Fibroblast of skin of back (primary cell): ENCODE data around the gene MTERF4.

Experiments used
- DNase-seq: peaks from one replicate; pipeline ENCODE4 v3.0.0-alpha.2; 2013

Gene MTERF4

DNA sequence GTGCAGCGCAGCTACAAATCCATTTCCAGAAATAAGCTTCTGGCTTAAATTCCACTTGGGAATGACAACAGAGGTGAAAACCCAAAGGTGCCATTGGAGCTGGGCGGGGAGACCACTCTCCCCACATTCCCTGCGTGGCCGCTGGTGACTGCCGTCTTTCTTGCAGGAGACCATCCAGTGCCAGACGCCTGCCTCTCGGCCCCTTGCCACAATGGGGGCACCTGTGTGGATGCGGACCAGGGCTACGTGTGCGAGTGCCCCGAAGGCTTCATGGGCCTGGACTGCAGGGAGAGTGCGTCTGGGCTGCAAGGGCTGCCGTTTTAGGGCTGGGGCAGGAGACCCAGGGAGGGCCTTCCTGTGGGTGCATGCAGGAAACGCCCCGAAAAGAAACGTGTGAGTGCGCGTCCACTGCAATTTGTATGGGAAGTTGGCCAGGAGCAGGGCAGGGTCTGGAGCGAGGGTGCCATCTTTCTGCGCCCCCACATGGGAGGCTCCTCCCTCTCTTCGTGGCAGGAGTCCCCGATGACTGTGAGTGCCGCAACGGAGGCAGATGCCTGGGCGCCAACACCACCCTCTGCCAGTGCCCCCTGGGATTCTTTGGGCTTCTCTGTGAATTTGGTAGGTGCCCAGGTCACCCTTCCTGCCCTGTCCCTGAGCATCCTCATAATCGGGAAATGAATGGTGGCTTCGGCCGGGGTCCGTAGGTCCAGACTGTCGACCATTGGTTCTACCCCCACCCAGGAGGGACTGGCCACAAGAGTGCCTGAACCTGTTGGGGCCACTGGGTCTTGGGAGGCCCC lies 53.7 kb downstream of the MTERF4 start:
- DNase-seq: no peak

DNA sequence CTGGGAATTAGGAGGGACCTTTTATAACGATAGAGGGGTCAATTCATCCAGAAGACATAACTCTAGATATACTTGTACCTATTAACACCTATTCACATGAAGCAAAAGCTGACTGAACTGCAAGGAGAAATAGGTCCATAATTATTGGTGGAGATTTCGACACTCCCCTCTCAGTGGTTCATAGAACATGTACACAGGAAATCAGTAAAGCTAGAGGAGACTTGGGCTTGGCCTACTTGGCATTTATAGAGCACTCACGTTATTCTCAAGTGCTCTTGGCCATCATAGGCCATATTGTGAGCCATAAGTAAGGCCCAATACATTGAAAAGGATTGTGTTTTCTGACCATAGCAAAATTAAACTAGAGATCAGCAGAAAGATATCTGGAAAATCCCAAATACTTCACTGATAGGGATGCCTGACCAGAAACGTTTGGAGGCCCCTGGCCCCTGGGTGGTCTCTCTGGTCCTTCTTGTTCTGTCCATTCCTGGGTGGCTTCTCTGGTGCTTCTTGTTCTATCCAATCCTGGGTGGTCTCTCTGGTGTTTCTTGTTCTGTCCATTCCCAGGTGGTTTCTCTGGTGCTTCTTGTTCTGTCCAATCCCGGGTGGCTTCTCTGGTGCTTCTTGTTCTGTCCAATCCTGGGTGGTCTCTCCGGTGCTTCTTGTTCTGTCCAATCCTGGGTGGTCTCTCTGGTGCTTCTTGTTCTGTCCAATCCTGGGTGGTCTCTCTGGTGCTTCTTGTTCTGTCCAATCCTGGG lies 54.7 kb downstream of the MTERF4 start:
- DNase-seq: no peak
